Forelimb muscle (tissue), 1 donor: ENCODE measurements around the gene MTM1. TPM values are rescaled to one million over a fixed set of nuclear protein-coding genes. Genes with fewer than 3 reads are reported as not detected.

Experiments used
- DNase-seq: peaks from one replicate; pipeline ENCODE4 v3.0.0-alpha.2; 2013; ENCODE audit warnings: low read depth
- polyA plus RNA-seq: library from polyadenylated mRNA; unstranded; fragments of 120-200 nt; gene quantifications from one replicate; pipeline ENCODE4 v1.2.1, GENCODE V29; 2013; ENCODE audit not compliant: insufficient read length

MTM1 gene
- polyA plus RNA-seq, 1 donor = 5.9 TPM

- DNase-seq = no peak
These were observed 19.7 kb upstream of the MTM1 start for GRCh38 chrX:150548684-150549083.

GRCh38 chrX:150551963-150552362 lies 16.5 kb upstream of the MTM1 start:
- DNase-seq = no peak

GRCh38 chrX:150558424-150558823 lies 10.0 kb upstream of the MTM1 start:
- DNase-seq = no peak

- no peak for DNase-seq
These were observed 3.6 kb upstream of the MTM1 start for GRCh38 chrX:150564838-150565237.

- DNase-seq = no peak
These were observed 2.9 kb upstream of the MTM1 start for GRCh38 chrX:150565551-150565950.

GRCh38 chrX:150566734-150567182 lies 1.7 kb upstream of the MTM1 start:
- no peak for DNase-seq

- DNase-seq = no peak
These were observed 639 bp upstream of the MTM1 start for GRCh38 chrX:150567645-150568319.

GRCh38 chrX:150569155-150569477 lies 695 bp downstream of the MTM1 start:
- DNase-seq = no peak

GRCh38 chrX:150570512-150570911 lies 2.1 kb downstream of the MTM1 start:
- no peak for DNase-seq

GRCh38 chrX:150572206-150572605 lies 3.8 kb downstream of the MTM1 start:
- no peak for DNase-seq

GRCh38 chrX:150573106-150573505 lies 4.7 kb downstream of the MTM1 start:
- no peak for DNase-seq

- DNase-seq = no peak
These were observed 5.3 kb downstream of the MTM1 start for GRCh38 chrX:150573702-150574101.

- DNase-seq = no peak
These were observed 6.4 kb downstream of the MTM1 start for GRCh38 chrX:150574559-150575418.

GRCh38 chrX:150575419-150575814 lies 7.0 kb downstream of the MTM1 start:
- DNase-seq = no peak

- no peak for DNase-seq
These were observed 8.8 kb downstream of the MTM1 start for GRCh38 chrX:150577174-150577573.

GRCh38 chrX:150581093-150581775 lies 12.8 kb downstream of the MTM1 start:
- no peak for DNase-seq

GRCh38 chrX:150582338-150582948 lies 14.0 kb downstream of the MTM1 start:
- DNase-seq = no peak

GRCh38 chrX:150587585-150588503 lies 19.4 kb downstream of the MTM1 start:
- DNase-seq = no peak

GRCh38 chrX:150594584-150594983 lies 26.2 kb downstream of the MTM1 start:
- no peak for DNase-seq

GRCh38 chrX:150599226-150599625 lies 30.8 kb downstream of the MTM1 start:
- DNase-seq = no peak

GRCh38 chrX:150602296-150602695 lies 33.9 kb downstream of the MTM1 start:
- DNase-seq = no peak
